RWPE1 (cell line): ENCODE data around the gene CELF4.

Experiments used
- CTCF ChIA-PET: fragments of 350-600 bp; sonication (Branson Sonifier 250); formaldehyde crosslinking; extraction: SDS; loops from one replicate; lab custom pipeline; 2021; lab: Yijun Ruan, JAX
- POLR2A ChIA-PET: fragments of 400-600 bp; formaldehyde crosslinking; extraction: SDS; loops from one replicate; lab custom pipeline; 2020; ENCODE audit warnings: antibody characterized with exemption; ENCODE audit not compliant: low non-redundant PET; lab: Yijun Ruan, JAX
- DNase-seq: peaks from one replicate; pipeline ENCODE4 v3.0.0; 2012; ENCODE audit warnings: low spot score
- H3K27ac ChIP-seq: fragments of 450-650 bp; 2 replicates; pipeline ENCODE4 v1.5.1; 2017
- TF ChIP-seq, protein P1 (sequence below): fragments of 450-650 bp; conservative IDR thresholded peaks from 2 replicates; pipeline ENCODE4 v1.5.1; 2017; ENCODE audit warnings: low read depth, mild to moderate bottlenecking

The CELF4 gene

DNA sequence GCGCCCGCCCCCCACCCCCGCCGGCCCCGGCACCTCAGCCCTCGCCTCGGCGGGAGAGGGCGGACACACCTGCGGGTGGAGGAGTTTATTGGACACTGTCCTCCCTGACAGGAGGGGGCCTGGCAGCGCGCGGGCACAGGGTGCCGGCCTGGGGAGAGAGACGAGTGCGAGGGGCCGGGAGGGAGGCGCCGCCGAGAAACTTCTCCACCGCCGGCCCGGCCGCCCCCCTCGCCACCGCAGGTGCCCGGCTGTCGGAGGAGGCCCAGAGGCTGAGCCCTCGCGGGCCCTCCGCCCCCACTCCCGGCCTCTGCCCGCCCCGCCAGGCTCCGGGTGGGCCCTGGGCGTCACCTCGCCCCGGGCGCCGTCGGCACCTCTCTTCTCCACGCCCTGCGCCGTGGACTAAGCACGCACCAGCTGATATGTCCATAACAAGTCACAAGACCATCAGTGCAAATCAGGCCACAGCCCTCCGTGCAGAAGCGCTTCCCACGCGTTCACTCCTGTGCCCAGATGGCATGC, 311.3 kb downstream of the CELF4 start:
- TF ChIP-seq, protein P1, sequence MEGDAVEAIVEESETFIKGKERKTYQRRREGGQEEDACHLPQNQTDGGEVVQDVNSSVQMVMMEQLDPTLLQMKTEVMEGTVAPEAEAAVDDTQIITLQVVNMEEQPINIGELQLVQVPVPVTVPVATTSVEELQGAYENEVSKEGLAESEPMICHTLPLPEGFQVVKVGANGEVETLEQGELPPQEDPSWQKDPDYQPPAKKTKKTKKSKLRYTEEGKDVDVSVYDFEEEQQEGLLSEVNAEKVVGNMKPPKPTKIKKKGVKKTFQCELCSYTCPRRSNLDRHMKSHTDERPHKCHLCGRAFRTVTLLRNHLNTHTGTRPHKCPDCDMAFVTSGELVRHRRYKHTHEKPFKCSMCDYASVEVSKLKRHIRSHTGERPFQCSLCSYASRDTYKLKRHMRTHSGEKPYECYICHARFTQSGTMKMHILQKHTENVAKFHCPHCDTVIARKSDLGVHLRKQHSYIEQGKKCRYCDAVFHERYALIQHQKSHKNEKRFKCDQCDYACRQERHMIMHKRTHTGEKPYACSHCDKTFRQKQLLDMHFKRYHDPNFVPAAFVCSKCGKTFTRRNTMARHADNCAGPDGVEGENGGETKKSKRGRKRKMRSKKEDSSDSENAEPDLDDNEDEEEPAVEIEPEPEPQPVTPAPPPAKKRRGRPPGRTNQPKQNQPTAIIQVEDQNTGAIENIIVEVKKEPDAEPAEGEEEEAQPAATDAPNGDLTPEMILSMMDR: no peak
- H3K27ac ChIP-seq: no peak overlapping the region
- CTCF ChIA-PET: no interaction called here
- no peak for DNase-seq
- POLR2A ChIA-PET: no interaction called here

DNA sequence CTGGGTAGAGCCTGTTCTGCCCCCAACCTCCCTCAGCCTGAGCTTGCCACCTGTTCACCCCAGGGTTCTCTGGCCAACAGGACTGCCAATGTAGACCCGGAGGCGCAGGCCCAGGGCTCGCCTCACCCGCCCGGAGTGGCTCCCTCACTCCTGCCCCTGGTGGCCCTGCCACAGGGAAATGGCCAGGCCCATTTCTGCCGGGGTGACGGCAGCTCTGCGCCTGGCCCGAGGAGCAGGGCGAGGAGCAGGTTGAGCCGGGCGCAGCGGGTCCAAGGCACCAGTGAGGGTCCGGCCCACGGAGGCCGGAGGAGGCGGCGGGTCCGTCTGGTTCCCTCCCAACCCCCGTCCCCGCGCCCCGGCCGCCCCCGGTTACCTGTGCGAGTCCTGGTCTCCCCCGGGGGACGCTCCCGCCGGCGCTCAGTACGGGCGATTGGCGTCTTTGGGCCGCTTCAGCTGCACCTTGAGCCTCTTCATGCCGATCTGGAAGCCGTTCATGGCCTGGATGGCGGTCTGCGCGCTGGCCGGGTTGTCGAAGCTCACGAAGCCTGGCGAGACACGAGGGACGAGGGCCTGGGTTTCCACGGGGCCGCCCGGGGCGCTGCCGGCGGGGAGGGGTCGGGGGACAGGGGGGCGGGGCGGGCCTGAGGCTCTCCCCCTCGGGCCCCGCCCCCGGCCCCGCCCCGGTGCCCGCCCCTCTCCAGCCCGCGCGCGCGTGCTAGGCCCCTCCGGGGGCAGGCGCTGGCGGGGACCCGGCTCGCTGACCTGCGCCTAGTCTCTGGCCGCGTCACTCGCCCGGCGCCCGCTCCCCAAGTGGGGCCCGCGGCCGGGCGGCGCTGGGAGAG, 312.0 kb downstream of the CELF4 start:
- H3K27ac ChIP-seq: no peak overlapping the region
- peak; percentile 10 for DNase-seq
- POLR2A ChIA-PET: no interaction called here
- CTCF ChIA-PET: no interaction called here
- TF ChIP-seq, protein P1: no peak

DNA sequence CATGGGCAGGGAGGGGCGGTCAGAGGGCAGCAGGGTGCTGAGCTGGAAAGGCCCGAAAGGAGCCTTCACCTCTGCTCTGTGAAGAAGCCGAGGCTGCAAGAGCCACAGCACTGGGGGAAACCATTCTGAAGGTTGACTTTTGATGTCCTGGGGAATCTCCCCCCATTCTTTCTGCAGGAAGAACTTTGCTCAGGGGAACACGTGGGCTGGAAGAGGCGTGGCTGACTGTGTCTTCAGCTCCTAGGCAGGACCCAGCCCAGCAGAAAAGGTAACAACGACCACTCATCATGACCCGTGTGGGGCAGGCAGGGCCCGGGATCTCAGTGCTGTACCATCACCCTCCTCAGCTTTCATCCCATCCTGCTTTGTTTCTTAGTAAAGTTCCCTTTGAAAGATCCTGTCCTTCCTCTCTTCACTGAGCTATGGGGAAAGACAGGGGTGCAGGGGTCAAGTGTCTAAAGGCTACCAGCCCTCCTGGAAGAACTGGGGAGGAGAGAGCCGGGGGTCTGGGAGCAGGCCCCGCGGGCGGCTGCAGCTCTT, 312.7 kb downstream of the CELF4 start:
- POLR2A ChIA-PET: no interaction called here
- no peak for DNase-seq
- CTCF ChIA-PET: no interaction called here
- TF ChIP-seq, protein P1: no peak
- H3K27ac ChIP-seq: no peak overlapping the region

DNA sequence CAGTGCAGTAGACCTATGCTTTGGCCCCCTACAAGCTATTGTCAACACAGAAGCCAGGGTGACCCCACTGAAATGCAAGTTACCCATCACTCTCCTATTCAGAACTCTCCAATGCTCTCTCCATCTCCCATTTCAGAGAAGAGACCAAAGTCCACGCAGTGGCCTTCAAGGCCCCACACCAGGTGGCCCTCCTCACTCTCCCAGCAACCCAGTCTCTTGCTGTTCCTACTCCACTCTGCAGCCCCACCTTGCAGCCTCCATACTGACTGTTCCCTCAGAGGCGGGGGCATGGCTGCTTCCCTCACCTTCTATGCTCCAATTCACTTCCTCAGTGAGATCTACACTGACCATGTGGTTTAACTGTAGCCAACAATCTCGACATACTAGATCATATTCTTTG, 313.3 kb downstream of the CELF4 start:
- TF ChIP-seq, protein P1: no peak
- ChIA-PET POLR2A (no interaction called here), CTCF (no interaction called here)
- no peak for DNase-seq
- no peak overlapping the region for H3K27ac ChIP-seq

DNA sequence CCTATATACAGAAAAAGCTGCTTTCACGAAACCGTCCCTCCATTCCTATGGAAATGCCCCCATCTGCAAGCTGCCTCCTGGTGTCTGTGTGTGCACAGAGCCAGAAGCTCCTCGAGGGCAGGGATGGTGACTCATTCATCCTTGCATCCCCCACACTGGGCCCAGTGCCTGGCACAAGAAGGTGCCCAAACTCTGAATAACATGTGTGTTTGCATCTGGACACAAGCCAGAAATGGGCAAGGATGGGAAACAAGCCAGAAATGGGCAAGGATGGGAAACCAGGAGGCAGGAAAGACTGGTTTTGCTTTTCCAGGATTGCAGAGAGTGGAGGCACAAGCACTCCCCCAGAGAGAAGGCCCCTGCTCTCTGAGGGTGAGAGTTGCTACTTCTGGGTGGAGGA, 313.9 kb downstream of the CELF4 start:
- TF ChIP-seq, protein P1: no peak
- ChIA-PET CTCF (no interaction called here), POLR2A (no interaction called here)
- no peak overlapping the region for H3K27ac ChIP-seq
- no peak for DNase-seq

DNA sequence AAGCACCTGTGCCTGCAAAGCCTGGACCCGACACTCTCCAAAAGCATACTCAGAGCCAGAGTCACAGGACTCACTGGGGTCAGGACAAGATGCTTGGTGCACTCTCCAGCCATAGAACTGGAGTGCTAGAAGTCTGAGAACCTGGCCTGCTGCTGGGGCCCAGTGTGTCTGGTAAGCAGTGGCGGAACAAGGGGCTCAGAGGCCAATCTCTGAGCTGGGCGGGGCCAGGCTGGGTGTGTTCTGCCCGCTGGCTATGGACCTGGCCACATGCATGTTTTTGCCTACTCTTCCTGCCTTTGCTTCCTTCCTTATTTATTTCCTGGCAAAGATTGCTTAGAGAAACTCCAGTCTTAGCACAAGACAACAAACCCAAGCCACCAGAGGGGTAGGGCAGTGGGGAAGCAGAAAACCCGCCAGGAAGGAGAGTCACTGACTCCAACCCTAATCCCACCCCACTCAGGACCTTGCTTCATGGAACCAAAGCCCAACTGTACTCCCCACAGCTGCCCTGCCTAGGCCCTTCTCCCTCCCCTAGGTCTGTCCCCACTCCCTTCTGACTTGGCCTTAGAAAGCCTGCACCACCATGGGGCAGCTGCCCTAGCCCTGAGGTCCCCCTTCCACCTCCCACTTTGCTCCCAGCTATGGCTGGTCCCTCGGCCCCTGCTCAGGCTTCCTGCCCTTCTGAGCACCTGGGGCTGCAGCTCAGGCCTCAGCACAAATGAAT, 315.5 kb downstream of the CELF4 start:
- ChIA-PET CTCF (no interaction called here), POLR2A (no interaction called here)
- H3K27ac ChIP-seq: no peak overlapping the region
- no peak for DNase-seq
- TF ChIP-seq, protein P1: no peak
